ENCODE measurements around the gene EDA. TPM values are rescaled to one million over a fixed set of nuclear protein-coding genes. Genes with fewer than 3 reads are reported as not detected.
"Not testable (repeated sequence)": the region's sequence is repeated elsewhere in the genome, so short reads cannot be mapped to it uniquely, and the experiment has no call there.

Gene EDA
- total RNA-seq, 1 experiment from 2014 or later = 3.3 TPM

GRCh38 chrX:69724307-69724706 is 108.4 kb downstream of the EDA start:
- in situ Hi-C loops (cut with HindIII; ENCODE audit: low sequenced_read_pairs) = no loop called here
- no peak for DNase-seq (ENCODE audit: low spot score)

- no peak for DNase-seq (ENCODE audit: low spot score)
- in situ Hi-C loops (cut with HindIII; ENCODE audit: low sequenced_read_pairs) = no loop called here
These were observed 124.4 kb downstream of the EDA start for GRCh38 chrX:69740317-69740716.

GRCh38 chrX:69741721-69742120 is 125.8 kb downstream of the EDA start:
- DNase-seq (ENCODE audit: low spot score) = no peak
- in situ Hi-C loops (cut with HindIII; ENCODE audit: low sequenced_read_pairs) = no loop called here

GRCh38 chrX:69746051-69746450 is 130.1 kb downstream of the EDA start:
- DNase-seq (ENCODE audit: low spot score) = no peak
- in situ Hi-C loops (cut with HindIII; ENCODE audit: low sequenced_read_pairs) = no loop called here

- in situ Hi-C loops (cut with HindIII; ENCODE audit: low sequenced_read_pairs) = no loop called here
- no peak for DNase-seq (ENCODE audit: low spot score)
These were observed 132.1 kb downstream of the EDA start for GRCh38 chrX:69748055-69748454.

- DNase-seq (ENCODE audit: low spot score) = no peak
- in situ Hi-C loops (cut with HindIII; ENCODE audit: low sequenced_read_pairs) = no loop called here
These were observed 144.2 kb downstream of the EDA start for GRCh38 chrX:69759921-69760625.

GRCh38 chrX:69761633-69762032 is 145.7 kb downstream of the EDA start:
- no peak for DNase-seq (ENCODE audit: low spot score)
- in situ Hi-C loops (cut with HindIII; ENCODE audit: low sequenced_read_pairs) = no loop called here

- no peak for DNase-seq (ENCODE audit: low spot score)
- in situ Hi-C loops (cut with HindIII; ENCODE audit: low sequenced_read_pairs) = no loop called here
These were observed 146.4 kb downstream of the EDA start for GRCh38 chrX:69762340-69762739.

- in situ Hi-C loops (cut with HindIII; ENCODE audit: low sequenced_read_pairs) = no loop called here
- no peak for DNase-seq (ENCODE audit: low spot score)
These were observed 177.5 kb downstream of the EDA start for GRCh38 chrX:69793260-69793935.

- no peak for DNase-seq (ENCODE audit: low spot score)
- in situ Hi-C loops (cut with HindIII; ENCODE audit: low sequenced_read_pairs) = no loop called here
These were observed 179.8 kb downstream of the EDA start for GRCh38 chrX:69795702-69796101.

- in situ Hi-C loops (cut with HindIII; ENCODE audit: low sequenced_read_pairs) = no loop called here
- no peak for DNase-seq (ENCODE audit: low spot score)
These were observed 191.5 kb downstream of the EDA start for GRCh38 chrX:69807400-69807799.

- DNase-seq (ENCODE audit: low spot score) = no peak
- in situ Hi-C loops (cut with HindIII; ENCODE audit: low sequenced_read_pairs) = no loop called here
These were observed 192.5 kb downstream of the EDA start for GRCh38 chrX:69808375-69808774.

GRCh38 chrX:69813677-69814076 is 197.8 kb downstream of the EDA start:
- DNase-seq (ENCODE audit: low spot score) = no peak
- in situ Hi-C loops (cut with HindIII; ENCODE audit: low sequenced_read_pairs) = no loop called here

- in situ Hi-C loops (cut with HindIII; ENCODE audit: low sequenced_read_pairs) = no loop called here
- no peak for DNase-seq (ENCODE audit: low spot score)
These were observed 199.2 kb downstream of the EDA start for GRCh38 chrX:69815063-69815462.

- in situ Hi-C loops (cut with HindIII; ENCODE audit: low sequenced_read_pairs) = no loop called here
- no peak for DNase-seq (ENCODE audit: low spot score)
These were observed 199.6 kb downstream of the EDA start for GRCh38 chrX:69815519-69815918.

- in situ Hi-C loops (cut with HindIII; ENCODE audit: low sequenced_read_pairs) = no loop called here
- DNase-seq (ENCODE audit: low spot score) = no peak
These were observed 228.7 kb downstream of the EDA start for GRCh38 chrX:69844636-69845035.

GRCh38 chrX:69859999-69860398 is 244.1 kb downstream of the EDA start:
- DNase-seq (ENCODE audit: low spot score); in situ Hi-C loops (cut with HindIII; ENCODE audit: low sequenced_read_pairs): not testable (repeated sequence)

GRCh38 chrX:69876221-69876620 is 260.3 kb downstream of the EDA start:
- DNase-seq (ENCODE audit: low spot score) = no peak
- in situ Hi-C loops (cut with HindIII; ENCODE audit: low sequenced_read_pairs) = no loop called here

- no peak for DNase-seq (ENCODE audit: low spot score)
- in situ Hi-C loops (cut with HindIII; ENCODE audit: low sequenced_read_pairs) = no loop called here
These were observed 268.3 kb downstream of the EDA start for GRCh38 chrX:69884210-69884609.

- DNase-seq (ENCODE audit: low spot score) = no peak
- in situ Hi-C loops (cut with HindIII; ENCODE audit: low sequenced_read_pairs) = no loop called here
These were observed 280.1 kb downstream of the EDA start for GRCh38 chrX:69896046-69896445.

GRCh38 chrX:69900491-69900890 is 284.6 kb downstream of the EDA start:
- DNase-seq (ENCODE audit: low spot score) = no peak
- in situ Hi-C loops (cut with HindIII; ENCODE audit: low sequenced_read_pairs) = no loop called here

All from G401 (cell line).